HCT116 (cell line): ENCODE data around the gene CADPS2. TPM values are rescaled to one million over a fixed set of nuclear protein-coding genes. Genes with fewer than 3 reads are reported as not detected.

Experiments
- ATAC-seq: fragments of 200-7000 bp; cut with Tn5 transposase; 2 replicates; pipeline ENCODE4 v1.9.1; 2020; ENCODE audit warnings: mild to moderate bottlenecking, moderate library complexity
- BruUV-seq: library from RNA; stranded (reverse); fragments of 400-500 nt; replicated peaks from 2 replicates; lab custom pipeline; 2021; lab: Mats Ljungman, UMichigan
- CTCF ChIA-PET: fragments of 300-600 bp; sonication (Branson Sonifier 250); formaldehyde crosslinking; loops from one replicate; lab custom pipeline; 2021; ENCODE audit warnings: antibody characterized with exemption; lab: Charles Lee
- POLR2A ChIA-PET: fragments of 300-600, 350-600 bp; sonication (Branson Sonifier 250); formaldehyde crosslinking; loops from one replicate; lab custom pipeline; 2021; ENCODE audit warnings: antibody characterized with exemption; lab: Charles Lee
- RAD21 ChIA-PET, 2 experiments: fragments of 300-600 bp; sonication (Branson Sonifier 250); formaldehyde crosslinking; loops; one replicate each; lab custom pipeline; 2023; ENCODE audit warnings: low total read pairs in 2 of 2; ENCODE audit not compliant: uncharacterized antibody in 2 of 2, unreplicated experiment in 2 of 2, low non-redundant PET in 1 of 2; lab: Charles Lee
- DNase-seq: peaks from one replicate; pipeline ENCODE4 v3.0.0-alpha.2; 2010; ENCODE audit warnings: low read depth, low spot score
- H2AFZ ChIP-seq: fragments of 200-600 bp; shearing (Covaris generic), sonication (generic); 2 replicates; pipeline ENCODE4 v1.6.1; 2017; ENCODE audit warnings: low read depth, mixed run types, mixed read lengths, antibody characterized with exemption, low read length; ENCODE audit not compliant: poor library complexity, severe bottlenecking
- H3K27ac ChIP-seq: 2 replicates; pipeline ENCODE4 v1.5.1; 2012; ENCODE audit warnings: low read depth, low read length
- H3K27me3 ChIP-seq: fragments of 200-600 bp; sonication (generic); 2 replicates; pipeline ENCODE4 v1.6.1; 2016; ENCODE audit warnings: mixed run types, low read length, mixed read lengths; ENCODE audit not compliant: insufficient read depth
- H3K36me3 ChIP-seq, 2 experiments: fragments of 200-500 bp in 1 of 2; fragments of 200-600 bp in 1 of 2; sonication (Bioruptor generic) in 1 of 2; sonication (generic) in 1 of 2; 2 replicates each; pipeline versions ENCODE4 v1.5.1 to v1.6.1; 2014 to 2016; ENCODE audit warnings: low read length in 2 of 2, inconsistent platforms in 1 of 2, mixed read lengths in 1 of 2, mixed run types in 1 of 2; ENCODE audit not compliant: insufficient read depth in 2 of 2, control insufficient read depth in 1 of 2
- H3K4me1 ChIP-seq, 2 experiments: fragments of 200-600 bp in 1 of 2; sonication (generic) in 1 of 2; 2 replicates each; pipeline versions ENCODE4 v1.5.1 to v1.6.1; 2012 to 2017; ENCODE audit warnings: low read length in 2 of 2, inconsistent platforms in 1 of 2, mild to moderate bottlenecking in 1 of 2, mixed read lengths in 1 of 2, mixed run types in 1 of 2, moderate library complexity in 1 of 2; ENCODE audit not compliant: insufficient read depth in 2 of 2, control insufficient read depth in 1 of 2
- H3K4me2 ChIP-seq: fragments of 200-600 bp; sonication (generic); 2 replicates; pipeline ENCODE4 v1.6.1; 2017; ENCODE audit warnings: mixed run types, low read length, mixed read lengths
- H3K4me3 ChIP-seq, 2 experiments: fragments of 200-600 bp in 1 of 2; sonication (generic) in 1 of 2; replicated peaks in 1 of 2; 2 replicates each; pipeline ENCODE4 v1.5.1; 2011 to 2016; ENCODE audit warnings: low read length in 2 of 2, control low read depth in 1 of 2, low read depth in 1 of 2, mild to moderate bottlenecking in 1 of 2, mixed read lengths in 1 of 2, mixed run types in 1 of 2
- H3K79me2 ChIP-seq: fragments of 200-600 bp; sonication (generic); 2 replicates; pipeline ENCODE4 v1.6.1; 2017; ENCODE audit warnings: mild to moderate bottlenecking, mixed run types, low read length, moderate library complexity, mixed read lengths; ENCODE audit not compliant: insufficient read depth
- H3K9ac ChIP-seq: fragments of 200-600 bp; sonication (generic); 2 replicates; pipeline ENCODE4 v1.6.1; 2016; ENCODE audit warnings: low read length, mixed read lengths
- H3K9me2 ChIP-seq: fragments of 200-600 bp; sonication (generic), shearing (Covaris generic); 2 replicates; pipeline ENCODE4 v1.6.1; 2017; ENCODE audit warnings: mixed run types, mild to moderate bottlenecking, moderate library complexity; ENCODE audit not compliant: insufficient read depth
- H3K9me3 ChIP-seq, 2 experiments: fragments of 200-500 bp in 1 of 2; fragments of 200-600 bp in 1 of 2; sonication (Bioruptor generic) in 1 of 2; sonication (generic) in 1 of 2; 2 replicates each; pipeline ENCODE4 v1.6.1; 2014 to 2017; ENCODE audit warnings: low read length in 2 of 2, mixed read lengths in 2 of 2, inconsistent platforms in 1 of 2, low read depth in 1 of 2, mild to moderate bottlenecking in 1 of 2, mixed run types in 1 of 2, moderate library complexity in 1 of 2; ENCODE audit not compliant: control insufficient read depth in 1 of 2, insufficient read depth in 1 of 2
- H4K20me1 ChIP-seq: fragments of 200-600 bp; sonication (generic), shearing (Covaris generic); 2 replicates; pipeline ENCODE4 v1.6.1; 2017; ENCODE audit warnings: mixed run types, mild to moderate bottlenecking, moderate library complexity; ENCODE audit not compliant: insufficient read depth
- CBX3 ChIP-seq: IDR thresholded peaks from 2 replicates; pipeline ENCODE4 v1.6.1; 2012; ENCODE audit warnings: low read depth
- CEBPB ChIP-seq: IDR thresholded peaks from 2 replicates; pipeline ENCODE4 v1.6.1; 2012; ENCODE audit warnings: low read depth
- EGR1 ChIP-seq: IDR thresholded peaks from 2 replicates; pipeline ENCODE4 v1.6.1; 2012; ENCODE audit warnings: low read depth
- FOSL1 ChIP-seq: IDR thresholded peaks from 2 replicates; pipeline ENCODE4 v1.6.1; 2012; ENCODE audit warnings: low read depth
- POLR2AphosphoS5 ChIP-seq: IDR thresholded peaks from 2 replicates; pipeline ENCODE4 v1.6.1; 2011; ENCODE audit warnings: mild to moderate bottlenecking, low read depth, low read length, moderate library complexity
- RAD21 ChIP-seq: IDR thresholded peaks from 2 replicates; pipeline ENCODE4 v1.6.1; 2012; ENCODE audit warnings: low read depth, mild to moderate bottlenecking
- SRF ChIP-seq: IDR thresholded peaks from 2 replicates; pipeline ENCODE4 v1.6.1; 2012; ENCODE audit warnings: low read depth
- TCF7L2 ChIP-seq: IDR thresholded peaks from 2 replicates; pipeline ENCODE4 v1.7.0; 2011; ENCODE audit warnings: borderline replicate concordance, inconsistent platforms; ENCODE audit not compliant: insufficient read depth, insufficient read length; ENCODE audit errors: extremely low read depth
- ZNF274 ChIP-seq: fragments of 200-500 bp; sonication (Bioruptor generic); IDR thresholded peaks from 2 replicates; pipeline ENCODE4 v1.6.1; 2014; ENCODE audit warnings: mild to moderate bottlenecking, low read depth, low read length, inconsistent platforms
- intact Hi-C: fragments of 100-400 bp; cut with micrococcal nuclease; formaldehyde crosslinking; loops from 2 replicates; pipeline ENCODE4 v1.10.0; 2022
- total RNA-seq: library from RNA; stranded (reverse); gene quantifications from one replicate; pipeline ENCODE4 v1.2.1, GENCODE V29; 2021; ENCODE audit not compliant: unreplicated experiment
- TF ChIP-seq, protein P1 (sequence below): IDR thresholded peaks from 2 replicates; pipeline ENCODE4 v1.6.1; 2012; ENCODE audit warnings: low read depth
- TF ChIP-seq, protein P2 (sequence below): IDR thresholded peaks from 2 replicates; pipeline ENCODE4 v1.6.1; 2012
- TF ChIP-seq, protein P3 (sequence below), 3 experiments: fragments of 200-600 bp in 1 of 3; sonication (generic) in 1 of 3; IDR thresholded peaks in 2 of 3; conservative IDR thresholded peaks in 1 of 3; 2 replicates each; pipeline ENCODE4 v1.5.1; 2012 to 2017; ENCODE audit warnings: low read depth in 2 of 3, low read length in 2 of 3, antibody characterized with exemption in 1 of 3, borderline replicate concordance in 1 of 3, control low read depth in 1 of 3, mild to moderate bottlenecking in 1 of 3, mixed read lengths in 1 of 3, mixed run types in 1 of 3, moderate library complexity in 1 of 3; ENCODE audit not compliant: insufficient read depth in 1 of 3

CADPS2 gene
- total RNA-seq, 1 experiment from 2014 or later, result 7.5 TPM

DNA sequence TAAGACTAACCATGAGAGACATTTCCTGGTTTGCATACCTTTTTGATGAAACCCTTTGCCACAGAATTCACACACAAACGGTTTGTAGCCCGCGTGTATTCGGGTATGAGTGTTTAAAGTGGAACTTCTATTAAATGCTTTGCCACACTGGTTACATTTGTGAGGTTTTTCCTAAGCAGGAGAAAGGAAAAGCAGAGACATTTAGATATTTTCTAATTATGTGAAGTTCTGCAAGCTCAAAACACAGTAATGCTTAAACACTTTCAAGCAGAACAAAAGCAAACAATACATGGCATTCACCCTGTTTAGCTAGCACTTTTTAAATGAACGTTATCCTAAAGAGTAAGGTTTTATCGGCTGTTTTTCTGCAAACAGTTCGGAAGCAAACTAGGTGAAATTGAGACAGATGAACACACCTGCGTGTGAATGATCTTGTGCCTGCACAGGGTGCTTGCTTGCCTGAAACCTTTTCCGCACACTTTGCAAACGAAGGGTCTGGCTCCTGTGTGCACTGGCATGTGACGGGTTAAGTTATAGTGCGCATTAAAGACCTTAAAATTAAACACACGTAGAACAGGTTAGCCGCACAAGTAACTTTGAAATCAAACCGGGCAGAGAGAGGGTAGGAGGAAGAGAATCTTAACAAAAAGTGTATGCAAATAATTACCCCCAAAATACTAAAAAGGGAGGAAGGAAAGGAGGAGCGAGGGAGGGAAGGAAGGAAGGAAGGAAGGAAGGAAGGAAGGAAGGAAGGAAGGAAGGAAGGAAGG lies 583.3 kb downstream of the CADPS2 start:
- Histone ChIP-seq H3K27me3 (no peaks in the 10 kb centered on the region), H3K27ac (no peak overlapping the region), H3K4me3 (no peak overlapping the region), H3K9ac (no peak overlapping the region), H3K9me3 (no peaks in the 10 kb centered on the region), H3K4me2 (no peak overlapping the region), H4K20me1 (no peaks in the 10 kb centered on the region), H2AFZ (no peak overlapping the region), H3K36me3 (no peaks in the 10 kb centered on the region), H3K9me2 (no peaks in the 10 kb centered on the region), H3K4me1 (peaks cover 0 to 12% of the 10 kb centered on the region in 2 experiments; a peak in 3 of 4 replicates), H3K79me2 (no peaks in the 10 kb centered on the region)
- CTCF ChIA-PET, result no interaction called here
- ATAC-seq (no peak), DNase-seq (no peak)
- RAD21 ChIA-PET, result no interaction called here
- TF ChIP-seq ZNF274, result no peak
- no peak for TF ChIP-seq EGR1
- intact Hi-C loops, result no loop called here
- no TSS peak for BruUV-seq
- POLR2A ChIA-PET, result no interaction called here

DNA sequence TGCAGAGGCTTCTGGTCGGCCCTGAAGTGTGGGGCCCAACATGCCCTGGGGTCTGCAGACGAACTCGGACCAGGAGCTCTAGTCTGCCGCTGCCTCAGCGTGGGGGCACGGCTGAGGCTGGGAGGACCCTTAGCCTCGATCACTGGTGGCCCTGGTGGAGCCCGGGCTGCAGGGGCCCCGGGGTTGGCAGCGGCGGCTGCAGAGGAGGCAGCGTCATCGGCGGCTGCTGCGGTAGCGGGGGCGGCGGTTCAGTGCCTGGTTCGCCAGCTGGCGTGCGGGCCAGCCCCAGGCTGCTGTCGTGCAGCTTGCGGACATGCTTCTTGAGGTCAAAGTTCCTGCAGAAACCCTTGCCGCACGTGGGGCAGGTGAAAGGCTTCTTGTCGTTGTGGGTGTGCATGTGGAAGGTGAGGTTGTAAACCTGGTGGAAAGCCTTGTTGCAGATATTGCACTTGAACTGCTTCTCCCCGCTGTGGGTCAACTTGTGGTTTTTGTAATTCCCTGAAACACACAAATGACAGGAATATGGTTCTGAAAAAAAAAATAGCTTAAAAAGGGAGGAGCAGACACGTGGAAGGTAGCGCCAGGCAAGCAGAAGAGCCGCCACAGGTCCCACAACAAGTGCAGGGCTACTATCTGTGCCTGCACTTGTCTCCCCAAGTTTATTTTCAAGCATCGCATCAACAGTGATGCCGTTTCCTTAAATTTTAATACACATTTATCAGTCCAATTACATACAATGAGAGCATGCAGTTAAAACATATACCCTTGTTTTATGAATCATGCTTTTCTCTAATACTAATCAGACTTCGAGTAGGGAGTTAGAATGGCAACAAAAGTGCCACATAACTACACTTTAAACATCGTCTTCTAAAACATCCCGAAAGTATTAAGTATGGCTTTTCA lies 584.2 kb downstream of the CADPS2 start:
- H3K4me3 ChIP-seq, result no peak overlapping the region
- CTCF ChIA-PET, result no interaction called here
- peaks cover 0 to 12% of the 10 kb centered on the region in 2 experiments; a peak in 3 of 4 replicates for H3K4me1 ChIP-seq
- H3K9me2 ChIP-seq, result no peaks in the 10 kb centered on the region
- no peak for ATAC-seq
- no TSS peak for BruUV-seq
- H2AFZ ChIP-seq, result no peak overlapping the region
- H3K79me2 ChIP-seq, result no peaks in the 10 kb centered on the region
- intact Hi-C loops, result no loop called here
- POLR2A ChIA-PET, result no interaction called here
- H3K9ac ChIP-seq, result no peak overlapping the region
- no peak overlapping the region for H3K27ac ChIP-seq
- H3K36me3 ChIP-seq, result no peaks in the 10 kb centered on the region
- no peak overlapping the region for H3K4me2 ChIP-seq
- no peak for DNase-seq
- RAD21 ChIA-PET, result no interaction called here
- H3K27me3 ChIP-seq, result no peaks in the 10 kb centered on the region
- no peaks in the 10 kb centered on the region for H4K20me1 ChIP-seq
- no peaks in the 10 kb centered on the region for H3K9me3 ChIP-seq
- TF ChIP-seq, protein P1, sequence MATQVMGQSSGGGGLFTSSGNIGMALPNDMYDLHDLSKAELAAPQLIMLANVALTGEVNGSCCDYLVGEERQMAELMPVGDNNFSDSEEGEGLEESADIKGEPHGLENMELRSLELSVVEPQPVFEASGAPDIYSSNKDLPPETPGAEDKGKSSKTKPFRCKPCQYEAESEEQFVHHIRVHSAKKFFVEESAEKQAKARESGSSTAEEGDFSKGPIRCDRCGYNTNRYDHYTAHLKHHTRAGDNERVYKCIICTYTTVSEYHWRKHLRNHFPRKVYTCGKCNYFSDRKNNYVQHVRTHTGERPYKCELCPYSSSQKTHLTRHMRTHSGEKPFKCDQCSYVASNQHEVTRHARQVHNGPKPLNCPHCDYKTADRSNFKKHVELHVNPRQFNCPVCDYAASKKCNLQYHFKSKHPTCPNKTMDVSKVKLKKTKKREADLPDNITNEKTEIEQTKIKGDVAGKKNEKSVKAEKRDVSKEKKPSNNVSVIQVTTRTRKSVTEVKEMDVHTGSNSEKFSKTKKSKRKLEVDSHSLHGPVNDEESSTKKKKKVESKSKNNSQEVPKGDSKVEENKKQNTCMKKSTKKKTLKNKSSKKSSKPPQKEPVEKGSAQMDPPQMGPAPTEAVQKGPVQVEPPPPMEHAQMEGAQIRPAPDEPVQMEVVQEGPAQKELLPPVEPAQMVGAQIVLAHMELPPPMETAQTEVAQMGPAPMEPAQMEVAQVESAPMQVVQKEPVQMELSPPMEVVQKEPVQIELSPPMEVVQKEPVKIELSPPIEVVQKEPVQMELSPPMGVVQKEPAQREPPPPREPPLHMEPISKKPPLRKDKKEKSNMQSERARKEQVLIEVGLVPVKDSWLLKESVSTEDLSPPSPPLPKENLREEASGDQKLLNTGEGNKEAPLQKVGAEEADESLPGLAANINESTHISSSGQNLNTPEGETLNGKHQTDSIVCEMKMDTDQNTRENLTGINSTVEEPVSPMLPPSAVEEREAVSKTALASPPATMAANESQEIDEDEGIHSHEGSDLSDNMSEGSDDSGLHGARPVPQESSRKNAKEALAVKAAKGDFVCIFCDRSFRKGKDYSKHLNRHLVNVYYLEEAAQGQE, result no peak
- no peak for TF ChIP-seq CEBPB
- TF ChIP-seq CBX3, result no peak
- TF ChIP-seq, protein P2, sequence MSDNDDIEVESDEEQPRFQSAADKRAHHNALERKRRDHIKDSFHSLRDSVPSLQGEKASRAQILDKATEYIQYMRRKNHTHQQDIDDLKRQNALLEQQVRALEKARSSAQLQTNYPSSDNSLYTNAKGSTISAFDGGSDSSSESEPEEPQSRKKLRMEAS, result no peak
- no peak for TF ChIP-seq FOSL1
- no peak for TF ChIP-seq SRF
- TF ChIP-seq, protein P3, sequence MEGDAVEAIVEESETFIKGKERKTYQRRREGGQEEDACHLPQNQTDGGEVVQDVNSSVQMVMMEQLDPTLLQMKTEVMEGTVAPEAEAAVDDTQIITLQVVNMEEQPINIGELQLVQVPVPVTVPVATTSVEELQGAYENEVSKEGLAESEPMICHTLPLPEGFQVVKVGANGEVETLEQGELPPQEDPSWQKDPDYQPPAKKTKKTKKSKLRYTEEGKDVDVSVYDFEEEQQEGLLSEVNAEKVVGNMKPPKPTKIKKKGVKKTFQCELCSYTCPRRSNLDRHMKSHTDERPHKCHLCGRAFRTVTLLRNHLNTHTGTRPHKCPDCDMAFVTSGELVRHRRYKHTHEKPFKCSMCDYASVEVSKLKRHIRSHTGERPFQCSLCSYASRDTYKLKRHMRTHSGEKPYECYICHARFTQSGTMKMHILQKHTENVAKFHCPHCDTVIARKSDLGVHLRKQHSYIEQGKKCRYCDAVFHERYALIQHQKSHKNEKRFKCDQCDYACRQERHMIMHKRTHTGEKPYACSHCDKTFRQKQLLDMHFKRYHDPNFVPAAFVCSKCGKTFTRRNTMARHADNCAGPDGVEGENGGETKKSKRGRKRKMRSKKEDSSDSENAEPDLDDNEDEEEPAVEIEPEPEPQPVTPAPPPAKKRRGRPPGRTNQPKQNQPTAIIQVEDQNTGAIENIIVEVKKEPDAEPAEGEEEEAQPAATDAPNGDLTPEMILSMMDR (IDR thresholded peaks at IDR 0.05 in 2 of 3, conservative IDR thresholded peaks at IDR 0.05 in 1 of 3; ENCODE audit: borderline replicate concordance in 1 of 3, insufficient read depth in 1 of 3, low read depth in 2 of 3, low read length in 2 of 3), result no peak
- TF ChIP-seq TCF7L2, result no peak
- TF ChIP-seq RAD21, result no peak
- TF ChIP-seq POLR2AphosphoS5, result no peak
